ENCODE measurements around the gene ERFL.

The ERFL gene

DNA sequence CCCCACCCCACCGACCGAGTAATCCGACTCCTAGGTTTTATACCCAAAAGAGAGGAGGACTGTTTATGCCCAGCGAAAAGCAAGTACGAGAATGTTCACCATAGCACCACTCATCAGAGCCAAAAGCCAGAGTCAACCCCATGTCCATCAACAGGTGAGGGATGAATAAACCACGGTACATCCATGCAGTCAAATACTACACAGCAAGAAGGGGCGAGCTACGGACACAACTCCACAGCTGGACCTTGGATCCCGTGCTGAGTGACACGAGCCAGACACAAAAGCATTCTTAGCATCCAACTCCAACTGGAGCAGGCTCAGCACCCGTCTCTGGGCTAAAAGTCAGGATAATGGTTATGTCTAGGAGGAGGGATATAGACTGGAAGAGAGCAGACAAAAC is 43.1 kb upstream of the ERFL start:
- no peak for DNase-seq (ENCODE audit: low read depth in 1 of 2, low spot score in 1 of 2)
- no peak for TF ChIP-seq GABPA (IDR thresholded peaks at IDR 0.05; ENCODE audit: low read depth)
- TF ChIP-seq, protein P1, sequence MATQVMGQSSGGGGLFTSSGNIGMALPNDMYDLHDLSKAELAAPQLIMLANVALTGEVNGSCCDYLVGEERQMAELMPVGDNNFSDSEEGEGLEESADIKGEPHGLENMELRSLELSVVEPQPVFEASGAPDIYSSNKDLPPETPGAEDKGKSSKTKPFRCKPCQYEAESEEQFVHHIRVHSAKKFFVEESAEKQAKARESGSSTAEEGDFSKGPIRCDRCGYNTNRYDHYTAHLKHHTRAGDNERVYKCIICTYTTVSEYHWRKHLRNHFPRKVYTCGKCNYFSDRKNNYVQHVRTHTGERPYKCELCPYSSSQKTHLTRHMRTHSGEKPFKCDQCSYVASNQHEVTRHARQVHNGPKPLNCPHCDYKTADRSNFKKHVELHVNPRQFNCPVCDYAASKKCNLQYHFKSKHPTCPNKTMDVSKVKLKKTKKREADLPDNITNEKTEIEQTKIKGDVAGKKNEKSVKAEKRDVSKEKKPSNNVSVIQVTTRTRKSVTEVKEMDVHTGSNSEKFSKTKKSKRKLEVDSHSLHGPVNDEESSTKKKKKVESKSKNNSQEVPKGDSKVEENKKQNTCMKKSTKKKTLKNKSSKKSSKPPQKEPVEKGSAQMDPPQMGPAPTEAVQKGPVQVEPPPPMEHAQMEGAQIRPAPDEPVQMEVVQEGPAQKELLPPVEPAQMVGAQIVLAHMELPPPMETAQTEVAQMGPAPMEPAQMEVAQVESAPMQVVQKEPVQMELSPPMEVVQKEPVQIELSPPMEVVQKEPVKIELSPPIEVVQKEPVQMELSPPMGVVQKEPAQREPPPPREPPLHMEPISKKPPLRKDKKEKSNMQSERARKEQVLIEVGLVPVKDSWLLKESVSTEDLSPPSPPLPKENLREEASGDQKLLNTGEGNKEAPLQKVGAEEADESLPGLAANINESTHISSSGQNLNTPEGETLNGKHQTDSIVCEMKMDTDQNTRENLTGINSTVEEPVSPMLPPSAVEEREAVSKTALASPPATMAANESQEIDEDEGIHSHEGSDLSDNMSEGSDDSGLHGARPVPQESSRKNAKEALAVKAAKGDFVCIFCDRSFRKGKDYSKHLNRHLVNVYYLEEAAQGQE (IDR thresholded peaks at IDR 0.05; ENCODE audit: insufficient replicate concordance, low read depth), result no peak
- TF ChIP-seq, protein P2, sequence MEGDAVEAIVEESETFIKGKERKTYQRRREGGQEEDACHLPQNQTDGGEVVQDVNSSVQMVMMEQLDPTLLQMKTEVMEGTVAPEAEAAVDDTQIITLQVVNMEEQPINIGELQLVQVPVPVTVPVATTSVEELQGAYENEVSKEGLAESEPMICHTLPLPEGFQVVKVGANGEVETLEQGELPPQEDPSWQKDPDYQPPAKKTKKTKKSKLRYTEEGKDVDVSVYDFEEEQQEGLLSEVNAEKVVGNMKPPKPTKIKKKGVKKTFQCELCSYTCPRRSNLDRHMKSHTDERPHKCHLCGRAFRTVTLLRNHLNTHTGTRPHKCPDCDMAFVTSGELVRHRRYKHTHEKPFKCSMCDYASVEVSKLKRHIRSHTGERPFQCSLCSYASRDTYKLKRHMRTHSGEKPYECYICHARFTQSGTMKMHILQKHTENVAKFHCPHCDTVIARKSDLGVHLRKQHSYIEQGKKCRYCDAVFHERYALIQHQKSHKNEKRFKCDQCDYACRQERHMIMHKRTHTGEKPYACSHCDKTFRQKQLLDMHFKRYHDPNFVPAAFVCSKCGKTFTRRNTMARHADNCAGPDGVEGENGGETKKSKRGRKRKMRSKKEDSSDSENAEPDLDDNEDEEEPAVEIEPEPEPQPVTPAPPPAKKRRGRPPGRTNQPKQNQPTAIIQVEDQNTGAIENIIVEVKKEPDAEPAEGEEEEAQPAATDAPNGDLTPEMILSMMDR (IDR thresholded peaks at IDR 0.05; ENCODE audit: insufficient read depth, low read length), result no peak
- no peak for TF ChIP-seq SPI1 (IDR thresholded peaks at IDR 0.05; ENCODE audit: borderline replicate concordance, low read depth)
- TF ChIP-seq POLR2AphosphoS5 (IDR thresholded peaks at IDR 0.05; ENCODE audit: low read depth), result no peak
- Histone ChIP-seq H3K4me3 (replicated peaks; ENCODE audit: insufficient read depth, low read length) (no peak overlapping the region), H3K27me3 (ENCODE audit: insufficient read depth, poor library complexity, severe bottlenecking) (no peaks in the 10 kb centered on the region), H3K27ac (replicated peaks) (no peak overlapping the region)

DNA sequence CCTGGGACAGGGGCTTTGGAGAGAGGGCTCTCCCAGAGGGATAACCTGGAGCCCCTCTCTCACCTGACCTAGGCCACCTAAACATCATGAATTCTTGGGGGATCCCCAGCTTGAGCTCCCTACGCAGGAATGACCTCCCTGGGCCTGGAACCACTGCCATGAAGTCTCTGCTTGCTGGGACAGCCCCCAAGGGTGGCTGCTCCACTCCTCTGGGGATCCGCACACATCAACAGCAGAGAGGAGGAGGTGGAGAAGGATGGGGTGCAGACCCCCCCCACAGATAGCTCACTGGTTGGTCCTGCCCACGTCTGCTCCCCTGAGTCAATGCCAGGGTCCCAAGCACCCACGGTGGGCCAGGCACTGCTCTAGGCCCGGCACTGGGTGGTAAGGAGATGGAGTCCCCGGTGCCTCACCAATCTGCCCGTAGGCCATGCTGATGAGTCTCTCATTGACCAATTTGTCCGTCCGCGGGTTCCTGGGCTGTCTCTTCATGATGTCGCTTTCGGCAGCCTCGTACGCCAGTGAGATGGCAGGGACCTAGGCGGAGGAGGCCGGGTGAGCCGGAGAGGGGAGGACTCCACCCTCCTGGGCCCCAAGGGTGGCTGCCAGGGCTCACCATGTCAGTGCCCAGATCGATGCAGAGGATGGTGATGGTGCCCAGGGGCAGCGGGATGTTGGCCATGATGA is 41.7 kb upstream of the ERFL start:
- H3K27me3 ChIP-seq (ENCODE audit: insufficient read depth, poor library complexity, severe bottlenecking), result no peaks in the 10 kb centered on the region
- H3K4me3 ChIP-seq (replicated peaks; ENCODE audit: insufficient read depth, low read length), result no peak overlapping the region
- TF ChIP-seq POLR2AphosphoS5 (IDR thresholded peaks at IDR 0.05; ENCODE audit: low read depth) (no peak), SPI1 (IDR thresholded peaks at IDR 0.05; ENCODE audit: borderline replicate concordance, low read depth) (no peak), GABPA (IDR thresholded peaks at IDR 0.05; ENCODE audit: low read depth) (no peak)
- TF ChIP-seq, protein P2 (IDR thresholded peaks at IDR 0.05; ENCODE audit: insufficient read depth, low read length), result no peak
- TF ChIP-seq, protein P1 (IDR thresholded peaks at IDR 0.05; ENCODE audit: insufficient replicate concordance, low read depth), result no peak
- DNase-seq (ENCODE audit: low read depth in 1 of 2, low spot score in 1 of 2), result no peak
- H3K27ac ChIP-seq (replicated peaks), result no peak overlapping the region

DNA sequence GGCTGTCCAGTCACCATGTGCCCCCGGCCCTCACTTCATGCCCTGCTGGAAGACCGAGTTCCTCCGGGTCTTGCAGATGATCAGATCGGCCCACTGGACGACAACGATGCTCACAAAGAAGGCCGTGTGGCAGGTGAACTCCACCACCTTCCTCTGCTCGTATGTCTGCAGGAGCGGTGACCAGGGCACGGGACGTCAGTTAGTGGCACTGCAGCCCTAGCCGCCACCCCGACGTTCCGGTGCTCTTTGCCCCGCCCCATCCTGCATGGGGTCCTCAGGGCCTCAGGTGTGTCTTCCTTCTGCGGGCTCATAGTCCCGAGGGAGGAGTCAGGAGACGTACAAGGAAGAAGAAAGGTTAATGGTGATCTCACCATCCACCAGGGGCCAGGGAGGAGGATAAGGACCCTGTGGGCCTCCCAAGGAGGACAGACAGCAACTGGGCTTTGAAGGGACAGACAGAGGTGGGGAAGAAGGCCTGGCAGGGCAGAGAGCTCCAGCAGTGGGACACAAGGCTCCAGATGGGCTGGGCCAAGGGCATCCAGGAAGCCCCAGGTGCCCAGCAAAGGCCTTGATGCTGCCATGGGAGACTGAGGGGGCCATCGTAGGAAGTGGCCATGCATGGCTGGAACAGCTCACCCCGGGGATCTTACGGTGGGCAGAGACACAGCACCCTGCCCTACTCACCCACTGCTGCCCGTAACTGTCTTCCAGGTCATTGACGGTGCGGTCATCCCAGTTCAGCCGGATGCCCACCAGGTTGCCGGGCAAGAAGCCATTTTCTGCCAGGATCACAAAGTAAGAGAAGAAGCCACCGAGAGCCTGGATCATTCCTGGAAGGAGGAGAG is 40.7 kb upstream of the ERFL start:
- DNase-seq (ENCODE audit: low read depth in 1 of 2, low spot score in 1 of 2), result no peak
- H3K27ac ChIP-seq (replicated peaks), result no peak overlapping the region
- H3K4me3 ChIP-seq (replicated peaks; ENCODE audit: insufficient read depth, low read length), result no peak overlapping the region
- TF ChIP-seq SPI1 (IDR thresholded peaks at IDR 0.05; ENCODE audit: borderline replicate concordance, low read depth) (no peak), POLR2AphosphoS5 (IDR thresholded peaks at IDR 0.05; ENCODE audit: low read depth) (no peak)
- TF ChIP-seq, protein P2 (IDR thresholded peaks at IDR 0.05; ENCODE audit: insufficient read depth, low read length), result no peak
- H3K27me3 ChIP-seq (ENCODE audit: insufficient read depth, poor library complexity, severe bottlenecking), result no peaks in the 10 kb centered on the region
